K562 (cell line): Measurements from ENCODE around the gene STON2. TPM values are rescaled to one million over a fixed set of nuclear protein-coding genes. Genes with fewer than 3 reads are reported as not detected.

ENCODE experiments used
- BMI1 ChIP-seq: fragments of 150-350 bp; IDR thresholded peaks from 2 replicates; pipeline ENCODE4 v1.6.1; 2014; ENCODE audit warnings: low read length
- CCAR2 ChIP-seq: fragments of 200-400 bp; formaldehyde crosslinking; IDR thresholded peaks from 2 replicates; pipeline ENCODE4 v1.6.1; 2017; ENCODE audit warnings: mild to moderate bottlenecking, low read depth, low read length
- CREM ChIP-seq: IDR thresholded peaks from 2 replicates; pipeline ENCODE4 v1.6.1; 2014; ENCODE audit warnings: antibody characterized with exemption, low read depth
- HCFC1 ChIP-seq: IDR thresholded peaks from 2 replicates; pipeline ENCODE4 v1.6.1; 2012; ENCODE audit warnings: low read depth, low read length, improper control_type of control experiment
- HEY1 ChIP-seq: fragments of 250-450 bp; sonication (Bioruptor Pico); IDR thresholded peaks from 2 replicates; pipeline ENCODE4 v1.5.0; 2020; ENCODE audit warnings: mild to moderate bottlenecking, moderate library complexity, borderline replicate concordance
- IFI16 ChIP-seq: fragments of 250-450 bp; sonication (Bioruptor Pico); IDR thresholded peaks from 2 replicates; pipeline ENCODE4 v2.1.2; 2022; ENCODE audit warnings: mild to moderate bottlenecking, inconsistent platforms
- IRF2 ChIP-seq: sonication (generic); formaldehyde crosslinking; IDR thresholded peaks from 2 replicates; pipeline ENCODE4 v1.8.1; 2022; ENCODE audit warnings: mild to moderate bottlenecking, missing genetic modification reagents
- SAP30 ChIP-seq: fragments of 200-600 bp; sonication (generic); IDR thresholded peaks from 2 replicates; pipeline ENCODE4 v1.6.1; 2012; ENCODE audit warnings: borderline replicate concordance, low read depth, mild to moderate bottlenecking, moderate library complexity, low read length, control low read depth, inconsistent platforms; ENCODE audit not compliant: insufficient read depth, poor library complexity, severe bottlenecking
- SP2 ChIP-seq: IDR thresholded peaks from 2 replicates; pipeline ENCODE4 v1.6.1; 2011; ENCODE audit warnings: mild to moderate bottlenecking, low read depth, low read length, moderate library complexity; ENCODE audit not compliant: poor library complexity, severe bottlenecking; ENCODE audit errors: extremely low read depth
- SREBF2 ChIP-seq: sonication (generic); formaldehyde crosslinking; IDR thresholded peaks from 2 replicates; pipeline ENCODE4 v1.4.0; 2020; ENCODE audit warnings: mild to moderate bottlenecking, missing genetic modification reagents
- STAT5B ChIP-seq: fragments of 250-450 bp; sonication (Bioruptor Pico); IDR thresholded peaks from 2 replicates; pipeline ENCODE4 v1.8.0; 2021; ENCODE audit warnings: mild to moderate bottlenecking, inconsistent platforms
- TCF3 ChIP-seq: sonication (generic); formaldehyde crosslinking; IDR thresholded peaks from 2 replicates; pipeline ENCODE4 v1.4.0; 2020; ENCODE audit warnings: mild to moderate bottlenecking, missing genetic modification reagents
- U2AF2 ChIP-seq: fragments of 200-400 bp; formaldehyde crosslinking; optimal IDR thresholded peaks from 2 replicates; pipeline ENCODE3; 2017; ENCODE audit warnings: low read depth, mild to moderate bottlenecking, low read length
- ZNF239 ChIP-seq: fragments of 250-450 bp; sonication (Bioruptor Pico); IDR thresholded peaks from 2 replicates; pipeline ENCODE4 v1.4.0; 2020; ENCODE audit warnings: mild to moderate bottlenecking
- polyA plus RNA-seq, 8 experiments: library from polyadenylated mRNA; depleted of rRNA in 4 of 8; stranded (reverse) in 5 of 8; unstranded in 3 of 8; fragments of >200 nt; fragmentation: Nextera tagmentation in 2 of 8; fragmentation: Illumina TruSeq in 1 of 8; extraction: Ambion mirVana in 2 of 8; extraction: Trizol in 1 of 8; gene quantifications; 2 replicates each; pipeline versions ENCODE4 v1.2.1 to v1.2.3, GENCODE V29; 2011 to 2014; ENCODE audit warnings: inconsistent platforms in 1 of 8, missing spikeins in 1 of 8
- total RNA-seq, 7 experiments: library from RNA; depleted of rRNA in 6 of 7; stranded (reverse); fragments of >200 nt in 6 of 7; fragmentation: Illumina TruSeq in 2 of 7; extraction: Trizol in 2 of 7; gene quantifications; 2 replicates each; pipeline versions ENCODE4 v1.2.1 to v1.2.3, GENCODE V29; 2011 to 2021; ENCODE audit warnings: low replicate concordance in 1 of 7
- TF ChIP-seq, protein P1 (sequence below): sonication (generic); formaldehyde crosslinking; IDR thresholded peaks from 2 replicates; pipeline ENCODE4 v1.8.0; 2022; ENCODE audit warnings: missing genetic modification reagents, mild to moderate bottlenecking, borderline replicate concordance
- TF ChIP-seq, protein P2 (sequence below): sonication (generic); formaldehyde crosslinking; IDR thresholded peaks from 2 replicates; pipeline ENCODE4 v1.8.0; 2023; ENCODE audit warnings: missing genetic modification reagents, mild to moderate bottlenecking, borderline replicate concordance
- TF ChIP-seq, protein P3 (sequence below): fragments of 450-650 bp; formaldehyde crosslinking; IDR thresholded peaks from 2 replicates; pipeline ENCODE4 v1.4.0; 2022; ENCODE audit warnings: missing genetic modification characterization

The STON2 gene
- total and polyA plus RNA-seq, 9 of the 15 experiments (the other 6 are each of a cell fraction or from before 2014, with no cell fraction given): 7.8 to 99.3 (median 53.5) TPM

DNA sequence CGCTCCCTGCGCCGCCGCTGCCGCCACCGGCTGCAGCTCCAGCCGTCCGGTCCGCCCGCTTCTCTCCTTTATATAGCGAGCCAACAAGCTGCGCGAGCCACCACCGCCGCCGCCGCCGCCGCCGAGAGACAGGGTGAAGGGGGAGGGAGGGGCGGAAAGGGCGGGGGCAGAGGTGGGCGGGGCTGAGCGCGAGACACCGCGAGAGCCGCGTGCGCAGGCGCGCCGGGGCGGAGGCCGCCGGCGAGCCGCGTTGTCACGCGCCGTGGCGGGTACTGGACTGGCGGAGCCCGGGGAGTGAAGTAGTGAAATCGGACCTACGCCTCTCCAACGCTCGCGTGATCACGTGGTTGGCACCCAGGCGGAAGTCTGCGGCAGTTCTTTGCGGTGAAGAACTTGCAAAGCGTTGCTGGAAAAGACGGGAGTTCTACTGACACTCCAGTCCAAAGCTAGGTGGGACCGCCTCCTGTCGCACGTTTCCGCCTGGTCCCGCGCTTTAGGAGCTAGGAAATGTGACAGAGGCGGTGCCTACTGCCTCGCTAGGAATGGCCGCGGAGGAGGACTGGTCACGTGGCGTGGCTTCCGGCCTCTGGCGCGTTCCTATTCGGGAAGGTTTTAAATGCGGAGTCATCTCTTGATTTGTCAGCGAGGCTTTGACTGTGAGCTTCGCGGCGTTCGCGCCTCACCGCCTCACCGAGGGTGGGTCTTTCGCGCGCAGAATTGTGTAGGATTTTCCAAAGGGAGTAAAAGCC, 179.1 kb downstream of the STON2 start, which contains the start of gene GTF2A1 (continued):
- TF ChIP-seq, protein P1, sequence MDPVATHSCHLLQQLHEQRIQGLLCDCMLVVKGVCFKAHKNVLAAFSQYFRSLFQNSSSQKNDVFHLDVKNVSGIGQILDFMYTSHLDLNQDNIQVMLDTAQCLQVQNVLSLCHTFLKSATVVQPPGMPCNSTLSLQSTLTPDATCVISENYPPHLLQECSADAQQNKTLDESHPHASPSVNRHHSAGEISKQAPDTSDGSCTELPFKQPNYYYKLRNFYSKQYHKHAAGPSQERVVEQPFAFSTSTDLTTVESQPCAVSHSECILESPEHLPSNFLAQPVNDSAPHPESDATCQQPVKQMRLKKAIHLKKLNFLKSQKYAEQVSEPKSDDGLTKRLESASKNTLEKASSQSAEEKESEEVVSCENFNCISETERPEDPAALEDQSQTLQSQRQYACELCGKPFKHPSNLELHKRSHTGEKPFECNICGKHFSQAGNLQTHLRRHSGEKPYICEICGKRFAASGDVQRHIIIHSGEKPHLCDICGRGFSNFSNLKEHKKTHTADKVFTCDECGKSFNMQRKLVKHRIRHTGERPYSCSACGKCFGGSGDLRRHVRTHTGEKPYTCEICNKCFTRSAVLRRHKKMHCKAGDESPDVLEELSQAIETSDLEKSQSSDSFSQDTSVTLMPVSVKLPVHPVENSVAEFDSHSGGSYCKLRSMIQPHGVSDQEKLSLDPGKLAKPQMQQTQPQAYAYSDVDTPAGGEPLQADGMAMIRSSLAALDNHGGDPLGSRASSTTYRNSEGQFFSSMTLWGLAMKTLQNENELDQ (CRISPR knock-in tag): no peak
- TF ChIP-seq SREBF2 (CRISPR knock-in tag) (no peak), U2AF2 (no peak), HCFC1 (peak; percentile 80), HEY1 (no peak), BMI1 (no peak), CCAR2 (no peak), STAT5B (CRISPR knock-in tag) (no peak), TCF3 (CRISPR knock-in tag) (no peak), CREM (peak; percentile 30), SAP30 (no peak), IRF2 (CRISPR knock-in tag) (no peak), ZNF239 (CRISPR knock-in tag) (no peak), IFI16 (CRISPR knock-in tag) (no peak), SP2 (no peak)
- TF ChIP-seq, protein P2, sequence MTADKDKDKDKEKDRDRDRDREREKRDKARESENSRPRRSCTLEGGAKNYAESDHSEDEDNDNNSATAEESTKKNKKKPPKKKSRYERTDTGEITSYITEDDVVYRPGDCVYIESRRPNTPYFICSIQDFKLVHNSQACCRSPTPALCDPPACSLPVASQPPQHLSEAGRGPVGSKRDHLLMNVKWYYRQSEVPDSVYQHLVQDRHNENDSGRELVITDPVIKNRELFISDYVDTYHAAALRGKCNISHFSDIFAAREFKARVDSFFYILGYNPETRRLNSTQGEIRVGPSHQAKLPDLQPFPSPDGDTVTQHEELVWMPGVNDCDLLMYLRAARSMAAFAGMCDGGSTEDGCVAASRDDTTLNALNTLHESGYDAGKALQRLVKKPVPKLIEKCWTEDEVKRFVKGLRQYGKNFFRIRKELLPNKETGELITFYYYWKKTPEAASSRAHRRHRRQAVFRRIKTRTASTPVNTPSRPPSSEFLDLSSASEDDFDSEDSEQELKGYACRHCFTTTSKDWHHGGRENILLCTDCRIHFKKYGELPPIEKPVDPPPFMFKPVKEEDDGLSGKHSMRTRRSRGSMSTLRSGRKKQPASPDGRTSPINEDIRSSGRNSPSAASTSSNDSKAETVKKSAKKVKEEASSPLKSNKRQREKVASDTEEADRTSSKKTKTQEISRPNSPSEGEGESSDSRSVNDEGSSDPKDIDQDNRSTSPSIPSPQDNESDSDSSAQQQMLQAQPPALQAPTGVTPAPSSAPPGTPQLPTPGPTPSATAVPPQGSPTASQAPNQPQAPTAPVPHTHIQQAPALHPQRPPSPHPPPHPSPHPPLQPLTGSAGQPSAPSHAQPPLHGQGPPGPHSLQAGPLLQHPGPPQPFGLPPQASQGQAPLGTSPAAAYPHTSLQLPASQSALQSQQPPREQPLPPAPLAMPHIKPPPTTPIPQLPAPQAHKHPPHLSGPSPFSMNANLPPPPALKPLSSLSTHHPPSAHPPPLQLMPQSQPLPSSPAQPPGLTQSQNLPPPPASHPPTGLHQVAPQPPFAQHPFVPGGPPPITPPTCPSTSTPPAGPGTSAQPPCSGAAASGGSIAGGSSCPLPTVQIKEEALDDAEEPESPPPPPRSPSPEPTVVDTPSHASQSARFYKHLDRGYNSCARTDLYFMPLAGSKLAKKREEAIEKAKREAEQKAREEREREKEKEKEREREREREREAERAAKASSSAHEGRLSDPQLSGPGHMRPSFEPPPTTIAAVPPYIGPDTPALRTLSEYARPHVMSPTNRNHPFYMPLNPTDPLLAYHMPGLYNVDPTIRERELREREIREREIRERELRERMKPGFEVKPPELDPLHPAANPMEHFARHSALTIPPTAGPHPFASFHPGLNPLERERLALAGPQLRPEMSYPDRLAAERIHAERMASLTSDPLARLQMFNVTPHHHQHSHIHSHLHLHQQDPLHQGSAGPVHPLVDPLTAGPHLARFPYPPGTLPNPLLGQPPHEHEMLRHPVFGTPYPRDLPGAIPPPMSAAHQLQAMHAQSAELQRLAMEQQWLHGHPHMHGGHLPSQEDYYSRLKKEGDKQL: no peak
- TF ChIP-seq, protein P3, sequence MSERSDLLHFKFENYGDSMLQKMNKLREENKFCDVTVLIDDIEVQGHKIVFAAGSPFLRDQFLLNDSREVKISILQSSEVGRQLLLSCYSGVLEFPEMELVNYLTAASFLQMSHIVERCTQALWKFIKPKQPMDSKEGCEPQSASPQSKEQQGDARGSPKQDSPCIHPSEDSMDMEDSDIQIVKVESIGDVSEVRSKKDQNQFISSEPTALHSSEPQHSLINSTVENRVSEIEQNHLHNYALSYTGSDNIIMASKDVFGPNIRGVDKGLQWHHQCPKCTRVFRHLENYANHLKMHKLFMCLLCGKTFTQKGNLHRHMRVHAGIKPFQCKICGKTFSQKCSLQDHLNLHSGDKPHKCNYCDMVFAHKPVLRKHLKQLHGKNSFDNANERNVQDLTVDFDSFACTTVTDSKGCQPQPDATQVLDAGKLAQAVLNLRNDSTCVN (CRISPR knock-in tag): no peak
